Measurements from ENCODE around the gene PDGFRA. TPM values are rescaled to one million over a fixed set of nuclear protein-coding genes. Genes with fewer than 3 reads are reported as not detected.
"Not testable (repeated sequence)": the region's sequence is repeated elsewhere in the genome, so short reads cannot be mapped to it uniquely, and the experiment has no call there.

PDGFRA gene
- total RNA-seq, 1 donor from 2014 or later: 232 TPM

DNA sequence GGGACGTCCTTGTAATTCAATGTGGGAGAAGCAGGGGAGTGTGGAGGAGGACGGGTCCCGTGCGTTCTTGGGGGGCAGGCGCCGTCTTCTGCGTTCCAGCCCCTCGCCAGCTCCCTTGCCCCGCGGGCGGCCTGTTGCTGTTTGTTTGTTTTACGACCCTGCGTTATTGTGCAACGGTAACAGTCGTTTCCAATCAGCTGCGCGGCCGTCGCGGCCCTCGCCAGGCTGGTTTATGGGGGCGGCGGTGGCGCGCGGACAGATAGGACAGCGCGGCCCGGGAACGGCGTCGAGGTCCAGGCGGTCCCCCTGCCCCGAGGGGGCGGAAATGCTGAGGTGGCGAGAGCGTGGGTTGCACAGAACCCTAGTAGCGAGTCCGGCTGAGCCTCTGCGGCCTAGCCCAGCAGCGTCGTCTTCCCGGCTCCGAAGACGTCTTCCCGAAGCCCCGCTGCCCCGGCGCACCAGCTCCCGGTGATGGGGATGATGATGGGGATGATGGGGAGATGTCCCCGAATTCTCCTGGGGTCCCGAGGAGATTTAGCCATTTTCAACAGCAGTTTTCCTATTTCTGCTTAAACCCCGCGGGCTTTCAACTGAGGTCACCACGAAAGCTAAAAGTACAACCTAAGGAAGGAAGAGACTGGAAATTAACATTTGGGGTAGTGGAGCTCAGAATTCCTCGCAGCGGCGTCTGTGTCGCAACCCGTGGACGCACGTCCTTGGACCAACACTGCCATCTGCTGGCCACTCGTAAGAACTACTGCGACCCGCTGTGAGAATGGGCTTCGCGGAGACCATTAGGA is 4.8 kb downstream of the PDGFRA start:
- H3K9me3 Mint-ChIP-seq (ENCODE audit: unreplicated experiment): no peaks in the 10 kb centered on the region
- H3K4me3 Mint-ChIP-seq (ENCODE audit: unreplicated experiment): peak overlapping the region; percentile 84
- TF ChIP-seq, protein P1, sequence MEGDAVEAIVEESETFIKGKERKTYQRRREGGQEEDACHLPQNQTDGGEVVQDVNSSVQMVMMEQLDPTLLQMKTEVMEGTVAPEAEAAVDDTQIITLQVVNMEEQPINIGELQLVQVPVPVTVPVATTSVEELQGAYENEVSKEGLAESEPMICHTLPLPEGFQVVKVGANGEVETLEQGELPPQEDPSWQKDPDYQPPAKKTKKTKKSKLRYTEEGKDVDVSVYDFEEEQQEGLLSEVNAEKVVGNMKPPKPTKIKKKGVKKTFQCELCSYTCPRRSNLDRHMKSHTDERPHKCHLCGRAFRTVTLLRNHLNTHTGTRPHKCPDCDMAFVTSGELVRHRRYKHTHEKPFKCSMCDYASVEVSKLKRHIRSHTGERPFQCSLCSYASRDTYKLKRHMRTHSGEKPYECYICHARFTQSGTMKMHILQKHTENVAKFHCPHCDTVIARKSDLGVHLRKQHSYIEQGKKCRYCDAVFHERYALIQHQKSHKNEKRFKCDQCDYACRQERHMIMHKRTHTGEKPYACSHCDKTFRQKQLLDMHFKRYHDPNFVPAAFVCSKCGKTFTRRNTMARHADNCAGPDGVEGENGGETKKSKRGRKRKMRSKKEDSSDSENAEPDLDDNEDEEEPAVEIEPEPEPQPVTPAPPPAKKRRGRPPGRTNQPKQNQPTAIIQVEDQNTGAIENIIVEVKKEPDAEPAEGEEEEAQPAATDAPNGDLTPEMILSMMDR (IDR thresholded peaks at IDR 0.05): peak; percentile 92
- peak; percentile 91 for DNase-seq (ENCODE audit: extremely low spot score, unreplicated experiment)
- peaks cover 50% of the 10 kb centered on the region for H3K4me1 Mint-ChIP-seq (ENCODE audit: unreplicated experiment)
- peak overlapping the region; percentile 90 for H3K27ac Mint-ChIP-seq (ENCODE audit: unreplicated experiment)
- no peaks in the 10 kb centered on the region for H3K27me3 Mint-ChIP-seq (ENCODE audit: unreplicated experiment)
- peaks cover 12% of the 10 kb centered on the region for H3K36me3 Mint-ChIP-seq (ENCODE audit: unreplicated experiment)

DNA sequence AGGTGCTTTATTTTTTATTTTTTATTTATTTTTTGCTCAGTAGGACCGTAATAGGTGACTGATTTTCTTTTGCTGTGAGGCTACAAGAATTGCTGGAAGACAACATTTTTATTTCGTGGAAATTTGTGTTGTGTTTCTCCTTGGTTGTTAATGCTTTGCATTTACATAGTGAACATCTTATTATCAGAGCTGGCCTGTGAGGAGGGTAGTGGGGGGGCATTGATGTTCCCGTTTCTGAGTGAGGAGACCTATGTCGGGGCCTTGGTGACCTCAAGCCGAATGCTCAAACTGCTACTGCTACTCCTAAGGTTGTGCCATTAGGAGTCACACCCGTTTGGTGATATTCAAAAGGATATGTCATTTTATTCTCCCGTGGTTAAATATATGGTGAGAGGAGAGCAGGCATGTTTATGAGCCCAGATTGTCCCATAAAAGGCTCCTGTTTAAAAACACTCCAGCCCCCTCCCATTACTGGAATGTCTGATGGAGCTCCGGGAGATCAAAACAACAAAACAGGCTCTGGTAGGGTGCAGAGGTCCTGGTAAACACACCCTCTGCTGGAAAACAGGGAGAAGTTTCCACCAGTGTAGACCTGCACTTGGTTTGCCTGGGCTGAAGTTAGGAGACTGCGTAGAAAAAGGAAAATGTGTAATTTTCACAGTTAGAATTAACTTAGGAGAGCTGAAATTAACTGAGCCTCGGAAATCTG is 5.6 kb downstream of the PDGFRA start:
- no peak for DNase-seq (ENCODE audit: extremely low spot score, unreplicated experiment)
- Mint-ChIP-seq H3K27me3 (ENCODE audit: unreplicated experiment) (no peaks in the 10 kb centered on the region), H3K4me1 (ENCODE audit: unreplicated experiment) (peaks cover 52% of the 10 kb centered on the region), H3K36me3 (ENCODE audit: unreplicated experiment) (peaks cover 12% of the 10 kb centered on the region), H3K4me3 (ENCODE audit: unreplicated experiment) (peak overlapping the region; percentile 84), H3K27ac (ENCODE audit: unreplicated experiment) (peak overlapping the region; percentile 90), H3K9me3 (ENCODE audit: unreplicated experiment) (no peaks in the 10 kb centered on the region)
- TF ChIP-seq, protein P1 (IDR thresholded peaks at IDR 0.05): no peak

DNA sequence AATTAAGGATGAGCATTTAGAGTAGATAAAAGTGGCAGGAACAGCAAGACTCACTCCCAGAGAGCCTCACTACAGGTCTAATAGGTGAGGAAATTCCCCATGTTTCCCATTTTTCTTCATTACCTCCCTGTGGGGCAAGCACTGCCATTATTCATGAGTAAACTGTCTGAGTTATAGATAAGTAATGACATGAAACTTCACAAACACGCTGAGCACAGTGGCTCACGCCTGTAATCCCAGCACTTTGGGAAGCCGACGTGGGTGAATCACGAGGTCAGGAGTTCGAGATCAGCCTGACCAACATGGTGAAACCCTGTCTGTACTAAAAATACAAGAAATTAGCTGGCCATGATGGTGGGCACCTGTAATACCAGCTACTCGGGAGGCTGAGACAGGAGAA is 7.2 kb downstream of the PDGFRA start:
- not testable (repeated sequence) for DNase-seq (ENCODE audit: extremely low spot score, unreplicated experiment); H3K27ac Mint-ChIP-seq (ENCODE audit: unreplicated experiment); H3K9me3 Mint-ChIP-seq (ENCODE audit: unreplicated experiment); H3K4me3 Mint-ChIP-seq (ENCODE audit: unreplicated experiment); H3K27me3 Mint-ChIP-seq (ENCODE audit: unreplicated experiment)
- Mint-ChIP-seq H3K36me3 (ENCODE audit: unreplicated experiment) (peaks cover 20% of the 10 kb centered on the region), H3K4me1 (ENCODE audit: unreplicated experiment) (peaks cover 49% of the 10 kb centered on the region)

DNA sequence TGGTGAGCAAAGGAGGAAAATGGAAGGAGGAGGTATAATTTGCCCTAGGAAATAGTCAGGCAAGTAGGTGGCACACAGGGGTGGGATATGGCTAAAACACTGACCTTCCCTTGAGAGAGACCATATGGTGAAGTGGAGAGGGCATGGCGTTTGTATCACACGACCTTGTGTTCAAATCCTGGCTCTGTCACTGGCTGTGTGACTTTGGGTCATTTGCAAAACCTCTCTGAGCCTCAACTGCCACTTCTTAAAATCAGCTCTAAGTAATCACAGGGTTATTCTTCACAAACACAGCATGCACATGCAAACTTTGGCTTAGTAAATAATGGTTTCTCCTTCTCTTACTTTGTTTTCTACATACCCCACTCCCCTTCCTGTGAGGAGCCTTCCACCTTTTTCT is 8.7 kb downstream of the PDGFRA start:
- Mint-ChIP-seq H3K36me3 (ENCODE audit: unreplicated experiment) (peaks cover 20% of the 10 kb centered on the region), H3K4me1 (ENCODE audit: unreplicated experiment) (peaks cover 42% of the 10 kb centered on the region), H3K4me3 (ENCODE audit: unreplicated experiment) (no peak overlapping the region), H3K9me3 (ENCODE audit: unreplicated experiment) (peaks cover 4% of the 10 kb centered on the region), H3K27ac (ENCODE audit: unreplicated experiment) (no peak overlapping the region), H3K27me3 (ENCODE audit: unreplicated experiment) (no peaks in the 10 kb centered on the region)
- DNase-seq (ENCODE audit: extremely low spot score, unreplicated experiment): no peak
- TF ChIP-seq, protein P1 (IDR thresholded peaks at IDR 0.05): no peak

DNA sequence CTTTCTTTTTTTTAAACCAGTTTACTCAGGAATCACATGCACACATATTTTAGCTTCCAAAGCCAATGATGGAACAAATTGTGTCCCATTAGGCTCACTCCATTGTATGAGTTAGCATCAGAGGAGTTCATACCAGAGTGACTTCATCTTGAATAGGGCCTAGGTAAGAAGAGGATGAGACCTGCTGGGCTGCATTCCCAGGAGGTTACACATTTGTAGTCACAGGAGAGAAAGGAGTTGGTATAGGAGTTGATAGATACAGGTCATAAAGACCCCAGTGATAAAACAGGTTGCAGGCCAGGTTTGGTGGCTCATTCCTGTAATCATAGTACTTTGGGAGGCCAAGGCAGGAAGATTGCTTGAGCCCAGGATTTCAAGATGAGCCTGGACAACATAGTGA is 9.3 kb downstream of the PDGFRA start:
- H3K9me3 Mint-ChIP-seq (ENCODE audit: unreplicated experiment): peaks cover 8% of the 10 kb centered on the region

DNA sequence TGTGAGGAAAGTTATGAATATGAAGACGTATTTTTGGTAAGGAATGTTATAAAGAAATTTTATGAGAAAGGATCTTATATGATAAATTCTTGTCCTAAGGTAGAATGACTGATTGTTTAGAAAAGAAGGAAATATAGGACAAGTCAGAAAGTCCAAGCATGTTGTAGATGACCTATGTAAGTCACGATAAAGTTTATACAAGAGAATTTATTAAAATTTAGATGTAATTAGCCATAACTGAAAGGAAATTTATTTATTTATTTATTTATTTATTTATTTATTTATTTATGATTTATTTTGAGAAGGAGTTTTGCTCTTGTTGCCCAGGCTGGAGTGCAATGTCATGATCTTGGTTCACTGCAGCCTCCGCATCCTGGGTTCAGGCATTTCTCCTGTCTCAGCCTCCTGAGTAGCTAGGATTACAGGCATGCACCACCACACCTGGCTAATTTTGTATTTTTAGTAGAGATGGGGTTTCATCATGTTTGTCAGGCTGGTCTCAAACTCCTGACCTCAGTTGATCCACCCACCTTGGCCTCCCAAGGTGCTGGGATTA is 12.3 kb downstream of the PDGFRA start:
- Mint-ChIP-seq H3K4me1 (ENCODE audit: unreplicated experiment) (peaks cover 20% of the 10 kb centered on the region), H3K36me3 (ENCODE audit: unreplicated experiment) (peaks cover 35% of the 10 kb centered on the region), H3K9me3 (ENCODE audit: unreplicated experiment) (peaks cover 16% of the 10 kb centered on the region)
- H3K27ac Mint-ChIP-seq (ENCODE audit: unreplicated experiment); H3K27me3 Mint-ChIP-seq (ENCODE audit: unreplicated experiment); DNase-seq (ENCODE audit: extremely low spot score, unreplicated experiment); H3K4me3 Mint-ChIP-seq (ENCODE audit: unreplicated experiment): not testable (repeated sequence)

More for the DNA sequence above, 9.3 kb downstream of the PDGFRA start:
- H3K4me1 Mint-ChIP-seq (ENCODE audit: unreplicated experiment): peaks cover 42% of the 10 kb centered on the region
- TF ChIP-seq, protein P1 (IDR thresholded peaks at IDR 0.05): no peak
- peaks cover 26% of the 10 kb centered on the region for H3K36me3 Mint-ChIP-seq (ENCODE audit: unreplicated experiment)
- H3K27ac Mint-ChIP-seq (ENCODE audit: unreplicated experiment): no peak overlapping the region
- peak overlapping the region; percentile 1 for H3K4me3 Mint-ChIP-seq (ENCODE audit: unreplicated experiment)
- no peak for DNase-seq (ENCODE audit: extremely low spot score, unreplicated experiment)
- no peaks in the 10 kb centered on the region for H3K27me3 Mint-ChIP-seq (ENCODE audit: unreplicated experiment)

DNA sequence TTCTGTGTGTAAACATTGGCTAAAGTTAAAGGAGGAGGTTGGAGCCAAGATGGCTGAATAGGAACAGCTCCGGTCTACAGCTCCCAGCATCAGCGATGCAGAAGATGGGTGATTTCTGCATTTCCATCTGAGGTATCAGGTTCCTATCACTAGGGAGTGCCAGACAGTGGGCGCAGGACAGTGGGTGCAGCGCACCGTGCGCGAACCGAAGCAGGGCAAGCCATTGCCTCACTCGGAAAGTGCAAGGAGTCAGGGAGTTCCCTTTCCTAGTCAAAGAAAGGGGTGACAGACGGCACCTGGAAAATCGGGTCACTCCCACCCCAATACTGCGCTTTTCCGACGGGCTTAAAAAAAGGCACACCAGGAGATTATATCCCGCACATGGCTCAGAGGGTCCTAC is 14.4 kb downstream of the PDGFRA start:
- H3K9me3 Mint-ChIP-seq (ENCODE audit: unreplicated experiment): peaks cover 16% of the 10 kb centered on the region
- H3K36me3 Mint-ChIP-seq (ENCODE audit: unreplicated experiment): peaks cover 31% of the 10 kb centered on the region

DNA sequence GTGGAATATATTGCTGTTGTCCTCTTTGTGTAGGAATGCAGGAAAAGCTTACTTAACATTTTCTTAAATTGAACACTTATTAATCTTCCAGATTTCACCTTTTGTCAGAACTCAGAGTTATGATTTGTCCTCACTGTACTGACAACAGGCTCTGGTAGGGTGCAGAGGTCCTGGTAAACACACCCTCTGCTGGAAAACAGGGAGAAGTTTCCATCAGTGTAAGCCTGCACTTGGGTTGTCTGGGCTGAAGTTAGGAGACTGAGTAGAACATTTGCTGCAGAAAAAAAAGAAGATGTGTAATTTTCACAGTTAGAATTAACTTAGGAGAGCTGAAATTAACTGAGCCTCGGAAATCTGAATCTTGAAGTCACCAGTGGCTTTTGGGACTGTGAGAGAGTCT is 23.2 kb downstream of the PDGFRA start:
- DNase-seq (ENCODE audit: extremely low spot score, unreplicated experiment); H3K36me3 Mint-ChIP-seq (ENCODE audit: unreplicated experiment); H3K27me3 Mint-ChIP-seq (ENCODE audit: unreplicated experiment); H3K4me3 Mint-ChIP-seq (ENCODE audit: unreplicated experiment); H3K9me3 Mint-ChIP-seq (ENCODE audit: unreplicated experiment); H3K27ac Mint-ChIP-seq (ENCODE audit: unreplicated experiment): not testable (repeated sequence)
- H3K4me1 Mint-ChIP-seq (ENCODE audit: unreplicated experiment): peaks cover 35% of the 10 kb centered on the region

More for the DNA sequence above, 14.4 kb downstream of the PDGFRA start:
- H3K4me3 Mint-ChIP-seq (ENCODE audit: unreplicated experiment); H3K27me3 Mint-ChIP-seq (ENCODE audit: unreplicated experiment); H3K4me1 Mint-ChIP-seq (ENCODE audit: unreplicated experiment); H3K27ac Mint-ChIP-seq (ENCODE audit: unreplicated experiment); DNase-seq (ENCODE audit: extremely low spot score, unreplicated experiment): not testable (repeated sequence)
